Effector CD8-positive, alpha-beta T cell (primary cell): ENCODE measurements around the gene ZMYND12.
"Not testable (repeated sequence)": the region's sequence is repeated elsewhere in the genome, so short reads cannot be mapped to it uniquely, and the experiment has no call there.

Experiments
- DNase-seq: peaks from one replicate; lab custom pipeline; 2025; lab: John Stamatoyannopoulos, UW
- total RNA-seq, 4 experiments: gene quantifications; one replicate each; lab custom pipeline; 2026; lab: John Stamatoyannopoulos, UW

ZMYND12 gene
- 0 to 2.7 (median 0.58) reads per million in 4 experiments for total RNA-seq

GRCh38 chr1:42456010-42456753, at the start of gene ZMYND12, which contains the start of gene PPCS:
TSS of gene ZMYND12 (minus strand) at chr1:42456022. CDS start at chr1:42455997, 25 bp downstream.
TSS of gene PPCS (plus strand) at chr1:42456543. CDS start at chr1:42456566, 23 bp downstream.
- DNase-seq: peak; percentile 86

- DNase-seq: no peak
Measured at GRCh38 chr1:42504535-42505128, 48.8 kb upstream of the ZMYND12 start.

GRCh38 chr1:42502031-42502430, 46.2 kb upstream of the ZMYND12 start:
- DNase-seq: not testable (repeated sequence)

GRCh38 chr1:42490237-42490636, 34.4 kb upstream of the ZMYND12 start:
- no peak for DNase-seq

- DNase-seq: no peak
Measured at GRCh38 chr1:42484382-42484781, 28.6 kb upstream of the ZMYND12 start.

- no peak for DNase-seq
Measured at GRCh38 chr1:42482635-42483153, 26.9 kb upstream of the ZMYND12 start.

GRCh38 chr1:42480921-42481320, 25.1 kb upstream of the ZMYND12 start:
- no peak for DNase-seq

GRCh38 chr1:42479621-42480020, 23.8 kb upstream of the ZMYND12 start:
- DNase-seq: no peak

GRCh38 chr1:42477775-42478174, 22.0 kb upstream of the ZMYND12 start:
- no peak for DNase-seq

- DNase-seq: not testable (repeated sequence)
Measured at GRCh38 chr1:42477354-42477753, 21.5 kb upstream of the ZMYND12 start.

- DNase-seq: no peak
Measured at GRCh38 chr1:42476605-42477004, 20.8 kb upstream of the ZMYND12 start.

GRCh38 chr1:42469727-42470126, 13.9 kb upstream of the ZMYND12 start:
- no peak for DNase-seq

GRCh38 chr1:42466030-42466429, 10.2 kb upstream of the ZMYND12 start:
- DNase-seq: no peak

- DNase-seq: no peak
Measured at GRCh38 chr1:42463921-42464320, 8.1 kb upstream of the ZMYND12 start.

GRCh38 chr1:42462828-42463763, 7.3 kb upstream of the ZMYND12 start, which contains the start of gene CCDC30:
TSS of gene CCDC30 (plus strand) at chr1:42463286. CDS start at chr1:42480552, 17,266 bp downstream.
- peak; percentile 94 for DNase-seq

- DNase-seq: no peak
Measured at GRCh38 chr1:42461196-42461595, 5.4 kb upstream of the ZMYND12 start.

- DNase-seq: peak; percentile 33
Measured at GRCh38 chr1:42456754-42457089, 900 bp upstream of the ZMYND12 start.

- no peak for DNase-seq
Measured at GRCh38 chr1:42454403-42454802, 1.4 kb downstream of the ZMYND12 start.

- no peak for DNase-seq
Measured at GRCh38 chr1:42453386-42453785, 2.4 kb downstream of the ZMYND12 start.

- no peak for DNase-seq
Measured at GRCh38 chr1:42450061-42450460, 5.8 kb downstream of the ZMYND12 start.

GRCh38 chr1:42449256-42449655, 6.6 kb downstream of the ZMYND12 start:
- DNase-seq: no peak

- no peak for DNase-seq
Measured at GRCh38 chr1:42442662-42443061, 13.2 kb downstream of the ZMYND12 start.
